ENCODE results near the gene ESYT1.
"Not testable (repeated sequence)": the region's sequence is repeated elsewhere in the genome, so short reads cannot be mapped to it uniquely, and the experiment has no call there.

The ESYT1 gene

DNA sequence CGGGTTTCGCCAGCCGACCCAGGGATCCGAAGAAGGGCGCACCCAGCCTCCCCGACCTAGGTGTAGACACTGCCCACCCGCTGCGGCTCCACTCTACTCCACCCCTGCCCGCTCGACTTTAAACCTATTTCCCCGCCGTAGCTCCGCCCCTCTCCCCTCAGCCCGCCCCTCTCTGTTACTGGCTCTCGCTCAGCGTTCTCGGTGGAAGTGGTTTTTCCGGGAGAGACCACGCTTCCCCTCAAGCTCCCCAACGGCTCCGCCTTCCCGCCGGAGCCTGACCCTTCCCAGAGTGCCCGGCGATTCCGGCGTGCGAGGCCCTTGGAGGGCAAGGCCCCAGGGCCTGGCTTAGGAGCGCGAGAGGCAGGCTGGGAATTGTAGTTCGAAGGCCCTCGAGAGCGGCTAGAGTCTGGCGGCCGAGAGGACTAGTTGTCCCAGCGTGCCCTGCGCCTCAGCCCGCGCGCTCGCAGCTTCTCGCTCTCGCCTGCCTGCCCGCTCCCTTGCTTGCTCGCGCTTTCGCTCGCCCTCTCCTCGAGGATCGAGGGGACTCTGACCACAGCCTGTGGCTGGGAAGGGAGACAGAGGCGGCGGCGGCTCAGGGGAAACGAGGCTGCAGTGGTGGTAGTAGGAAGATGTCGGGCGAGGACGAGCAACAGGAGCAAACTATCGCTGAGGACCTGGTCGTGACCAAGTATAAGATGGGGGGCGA lies 23.8 kb upstream of the ESYT1 start, which contains the start of gene PA2G4:
TSS of gene PA2G4 (plus strand) at position 451 of the 706 bp plus-strand sequence. CDS start at position 630, 179 bp downstream.
- peak; percentile 94 for DNase-seq

DNA sequence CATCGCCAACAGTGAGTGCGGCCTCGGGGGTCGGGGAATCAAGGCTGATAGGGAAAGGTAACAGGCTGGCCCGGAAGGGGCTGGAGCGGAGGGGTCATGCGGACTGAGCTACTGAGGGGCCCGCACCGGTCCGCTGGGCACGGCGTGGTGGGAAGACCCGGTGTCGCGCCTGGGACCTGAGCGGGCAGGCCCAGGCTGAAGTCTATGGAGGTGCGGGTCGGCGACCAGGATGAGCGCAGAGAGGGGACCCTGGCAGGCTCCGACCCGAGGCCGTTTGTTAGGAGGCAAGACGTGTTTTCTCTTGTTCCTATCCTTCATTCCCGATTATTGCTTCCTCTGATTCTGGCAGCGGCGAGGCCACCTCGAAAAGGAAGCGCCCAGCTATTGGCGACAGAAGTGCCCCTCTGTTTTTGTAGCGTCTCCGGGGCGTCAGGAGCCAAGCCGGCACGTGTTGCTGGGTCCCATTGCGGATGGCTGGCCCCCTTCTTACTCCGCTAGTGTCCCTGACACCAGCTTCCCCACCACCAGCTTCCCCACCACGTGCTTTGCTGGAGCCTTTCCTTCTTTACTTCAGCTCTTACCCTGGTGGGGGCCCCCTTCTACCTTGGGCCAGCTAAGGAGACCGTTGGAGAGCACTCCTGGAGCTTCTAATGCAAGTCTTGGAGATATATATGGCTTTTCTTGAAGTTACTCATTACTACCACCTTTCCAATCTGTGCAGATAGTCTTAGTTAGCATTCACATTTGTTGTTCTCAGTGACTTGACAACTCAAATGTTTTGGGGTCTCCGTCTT lies 23.1 kb upstream of the ESYT1 start:
- DNase-seq = peak; percentile 23

DNA sequence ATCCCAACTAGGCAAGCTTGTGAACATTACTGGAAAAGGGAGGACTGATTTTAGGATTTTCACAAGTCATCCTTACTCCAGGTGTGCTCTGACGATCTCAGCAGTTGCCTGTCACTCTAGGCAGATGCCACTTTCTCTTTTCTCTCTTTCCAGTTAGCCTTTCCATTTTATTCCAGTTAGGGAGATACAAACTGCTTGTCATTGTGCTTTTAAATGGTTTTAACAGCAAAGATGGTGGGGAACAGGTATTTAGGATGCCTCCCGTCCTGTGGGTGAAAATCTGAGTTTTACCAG lies 22.5 kb upstream of the ESYT1 start:
- DNase-seq = no peak

DNA sequence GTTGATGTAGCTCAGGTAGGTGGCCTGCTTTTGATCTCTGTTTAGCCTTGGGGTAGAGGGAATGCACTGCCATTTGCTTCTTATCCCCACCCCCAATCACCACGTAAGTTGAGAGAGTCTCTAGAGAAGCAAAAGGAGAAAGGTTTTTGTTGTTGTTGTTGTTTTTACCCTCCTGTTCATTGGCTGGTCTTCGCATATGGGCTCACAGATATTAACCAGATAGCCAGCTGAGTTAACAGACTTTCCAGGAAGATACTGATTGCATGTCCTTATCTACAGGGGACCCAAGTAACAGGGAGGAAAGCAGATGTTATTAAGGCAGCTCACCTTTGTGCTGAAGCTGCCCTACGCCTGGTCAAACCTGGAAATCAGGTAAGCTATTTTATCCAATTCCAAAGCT lies 20.8 kb upstream of the ESYT1 start:
- DNase-seq = no peak

DNA sequence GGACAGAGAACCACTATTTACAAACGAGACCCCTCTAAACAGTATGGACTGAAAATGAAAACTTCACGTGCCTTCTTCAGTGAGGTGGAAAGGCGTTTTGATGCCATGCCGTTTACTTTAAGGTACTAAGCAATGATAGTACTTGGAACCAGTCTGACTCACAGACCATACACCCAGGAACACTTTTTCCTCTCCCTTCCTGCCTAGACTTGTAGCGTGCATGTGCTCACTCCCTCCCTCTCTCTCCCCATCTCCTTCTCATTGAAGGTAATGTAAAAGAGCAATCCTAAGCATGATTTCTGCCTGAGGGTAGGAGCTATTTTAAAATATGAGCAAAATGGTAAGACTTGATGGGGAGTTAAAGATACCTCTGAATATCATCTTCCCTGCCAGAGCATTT lies 17.5 kb upstream of the ESYT1 start:
- no peak for DNase-seq

DNA sequence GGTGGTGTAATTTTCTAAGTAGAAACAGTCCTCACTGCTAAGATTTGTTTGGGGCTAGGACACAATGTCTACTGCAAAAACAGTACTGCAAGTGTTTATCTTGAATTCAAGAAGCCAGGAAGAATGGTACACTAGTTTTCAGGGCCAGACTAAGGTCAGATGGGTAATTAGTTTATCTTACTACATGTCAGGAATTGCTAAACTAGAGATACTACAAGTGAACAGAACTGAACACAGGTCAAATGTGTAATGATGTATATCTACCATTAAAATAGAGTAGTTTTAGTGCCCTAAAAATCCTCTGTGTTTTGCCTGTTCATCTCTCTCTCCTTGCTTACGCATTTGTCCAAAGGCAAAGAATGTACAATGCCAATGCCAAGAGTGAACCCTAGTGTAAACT lies 14.0 kb upstream of the ESYT1 start:
- DNase-seq = no peak

DNA sequence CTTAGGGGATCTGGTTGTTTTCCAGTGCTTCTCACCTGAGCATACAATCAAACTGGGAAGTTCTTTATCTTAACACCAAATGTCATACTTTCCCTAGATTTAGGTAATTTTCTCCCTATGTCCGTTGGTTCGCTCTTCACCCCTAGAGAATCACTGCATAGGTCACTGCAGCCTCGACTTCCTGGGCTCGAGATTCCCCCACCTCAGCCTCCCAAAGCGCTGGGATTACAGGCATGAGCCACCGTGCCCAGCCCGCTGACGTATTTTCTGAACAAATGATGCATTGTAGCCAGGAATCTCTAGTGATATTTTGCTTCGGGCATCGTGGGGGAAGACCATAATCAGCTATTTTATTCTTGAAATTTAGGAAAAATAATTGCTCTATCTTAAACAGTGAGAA lies 12.7 kb upstream of the ESYT1 start:
- no peak for DNase-seq

DNA sequence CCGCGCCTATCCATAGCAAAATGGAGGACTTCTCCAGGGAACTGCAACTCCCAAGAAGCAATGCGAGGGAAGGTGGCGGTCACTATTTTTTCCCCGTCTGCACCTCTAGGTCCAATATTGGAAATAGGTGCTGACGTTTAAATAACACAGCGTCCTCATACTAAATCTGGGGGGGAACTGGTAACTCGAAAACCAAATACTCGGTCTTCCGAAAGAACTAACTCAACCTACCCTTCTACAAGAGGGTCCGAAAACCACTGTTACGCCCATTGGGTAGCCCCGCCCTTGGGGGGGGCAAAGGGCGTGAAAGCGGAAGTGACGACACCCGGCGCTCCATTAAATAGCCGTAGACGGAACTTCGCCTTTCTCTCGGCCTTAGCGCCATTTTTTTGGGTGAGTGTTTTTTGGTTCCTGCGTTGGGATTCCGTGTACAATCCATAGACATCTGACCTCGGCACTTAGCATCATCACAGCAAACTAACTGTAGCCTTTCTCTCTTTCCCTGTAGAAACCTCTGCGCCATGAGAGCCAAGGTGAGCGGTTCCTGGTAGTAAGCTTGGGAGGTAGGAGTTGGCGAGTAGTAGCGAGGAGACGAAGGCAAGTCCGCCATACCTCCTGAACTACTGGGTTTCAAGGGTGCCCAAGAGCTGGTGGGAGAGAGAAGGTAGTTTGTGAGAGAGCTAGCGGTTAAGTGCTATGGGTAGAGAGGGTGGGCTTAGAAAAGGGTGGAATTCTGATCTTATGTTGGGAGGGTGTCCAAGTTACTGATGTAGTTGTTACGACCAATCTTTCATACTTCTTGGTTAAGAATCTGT lies 11.6 kb upstream of the ESYT1 start, which contains the start of gene RPL41:
TSS of gene RPL41 (plus strand) at position 367 of the 815 bp plus-strand sequence.
- DNase-seq = peak; percentile 95

DNA sequence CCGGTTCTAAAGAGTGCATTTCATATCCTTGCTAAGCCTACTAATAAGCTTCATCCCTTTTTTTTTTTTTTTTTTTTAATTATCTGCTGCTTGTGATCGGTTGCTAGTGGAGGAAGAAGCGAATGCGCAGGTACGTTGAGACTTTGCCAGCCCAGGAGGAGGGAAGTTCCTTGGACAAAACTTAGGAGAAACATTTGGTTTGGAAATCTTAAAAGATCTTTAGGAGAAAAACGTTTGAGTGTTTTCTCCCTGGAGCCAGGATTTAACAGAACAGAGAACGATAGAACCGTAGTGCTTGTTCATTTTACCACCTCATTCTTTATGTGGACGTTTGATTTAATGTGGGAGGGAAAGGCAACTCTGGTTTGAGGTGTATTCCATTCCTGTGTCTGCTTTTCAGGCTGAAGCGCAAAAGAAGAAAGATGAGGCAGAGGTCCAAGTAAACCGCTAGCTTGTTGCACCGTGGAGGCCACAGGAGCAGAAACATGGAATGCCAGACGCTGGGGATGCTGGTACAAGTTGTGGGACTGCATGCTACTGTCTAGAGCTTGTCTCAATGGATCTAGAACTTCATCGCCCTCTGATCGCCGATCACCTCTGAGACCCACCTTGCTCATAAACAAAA lies 10.9 kb upstream of the ESYT1 start:
- DNase-seq = not testable (repeated sequence)

DNA sequence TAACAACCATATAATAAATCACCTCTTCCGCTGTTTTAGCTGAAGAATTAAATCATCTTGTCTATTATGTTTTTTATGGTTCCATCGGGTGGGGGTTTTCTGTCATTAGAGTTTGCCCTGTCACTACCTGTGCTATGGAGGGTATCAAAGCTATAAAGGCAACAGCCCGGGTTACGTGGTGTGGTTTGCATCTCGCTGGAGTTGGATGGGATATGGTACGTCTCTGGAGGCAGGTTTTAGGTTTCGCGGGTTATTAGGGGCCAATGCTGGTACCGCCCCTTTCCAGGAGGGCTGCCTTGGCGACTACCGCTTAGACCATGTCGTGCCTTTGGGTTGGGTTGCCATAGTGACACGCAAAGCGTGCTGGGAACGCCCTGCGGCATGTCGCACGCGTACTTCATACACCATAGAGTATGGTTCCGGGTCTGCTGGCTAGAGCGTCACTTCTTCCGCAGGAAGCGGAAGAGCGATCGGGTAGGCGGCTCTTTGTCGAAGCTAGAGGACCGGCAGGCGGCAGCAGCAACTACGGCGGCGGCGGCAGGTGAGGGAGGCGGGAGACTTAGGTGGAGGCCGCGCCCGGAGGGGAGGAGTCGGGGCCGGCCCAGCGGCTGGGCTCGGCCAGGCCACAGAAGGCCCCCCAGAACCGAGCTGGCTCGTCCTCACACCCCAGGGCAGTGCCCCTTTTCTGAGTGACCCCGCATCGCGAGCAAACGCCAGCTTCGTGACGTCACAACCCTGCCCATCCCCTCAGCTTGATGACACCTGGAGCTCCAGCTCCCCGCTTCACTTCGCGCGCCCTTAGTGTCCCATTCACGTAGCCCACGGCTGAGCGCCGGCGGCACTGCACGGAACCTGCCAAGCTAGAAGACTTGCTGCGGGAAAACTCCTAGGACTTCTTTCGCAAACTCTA lies 10.0 kb upstream of the ESYT1 start, which contains the start of gene ZC3H10:
TSS of gene ZC3H10 (plus strand) at position 489 of the 910 bp plus-strand sequence. CDS start 2,297 bp downstream, outside the sequence.
- DNase-seq = peak; percentile 95

DNA sequence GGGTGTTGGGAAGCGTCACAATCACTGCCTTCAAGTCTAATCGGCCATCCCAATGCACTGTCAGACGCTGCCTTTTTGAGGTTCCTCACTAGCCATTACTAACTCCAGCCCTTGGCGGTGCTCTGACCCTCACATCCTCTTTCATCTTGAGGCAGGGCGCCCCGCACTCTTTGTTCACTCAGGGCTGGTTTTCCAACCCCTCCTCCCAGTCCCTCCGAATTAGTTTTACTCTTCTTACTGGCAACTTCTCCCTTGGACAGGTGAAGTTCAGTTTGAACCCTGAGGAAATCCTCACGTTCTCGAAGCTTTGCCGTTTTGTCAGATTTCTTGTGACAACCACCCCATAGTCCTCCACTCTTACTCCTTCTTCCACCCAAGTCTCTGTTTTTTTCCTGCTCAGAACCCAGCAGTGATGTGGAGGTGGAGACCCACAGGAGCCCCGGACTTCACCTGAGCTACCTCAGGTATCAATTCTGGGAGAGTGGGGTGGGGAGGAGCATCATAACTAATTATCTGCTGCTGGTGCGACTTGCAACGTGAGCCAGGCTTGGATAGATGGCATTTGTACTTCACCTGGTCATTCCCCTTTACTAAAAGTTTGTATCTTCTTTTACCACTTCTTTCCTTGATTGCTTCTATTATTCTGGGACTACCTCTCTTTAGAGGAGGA lies 9.2 kb upstream of the ESYT1 start:
- no peak for DNase-seq

DNA sequence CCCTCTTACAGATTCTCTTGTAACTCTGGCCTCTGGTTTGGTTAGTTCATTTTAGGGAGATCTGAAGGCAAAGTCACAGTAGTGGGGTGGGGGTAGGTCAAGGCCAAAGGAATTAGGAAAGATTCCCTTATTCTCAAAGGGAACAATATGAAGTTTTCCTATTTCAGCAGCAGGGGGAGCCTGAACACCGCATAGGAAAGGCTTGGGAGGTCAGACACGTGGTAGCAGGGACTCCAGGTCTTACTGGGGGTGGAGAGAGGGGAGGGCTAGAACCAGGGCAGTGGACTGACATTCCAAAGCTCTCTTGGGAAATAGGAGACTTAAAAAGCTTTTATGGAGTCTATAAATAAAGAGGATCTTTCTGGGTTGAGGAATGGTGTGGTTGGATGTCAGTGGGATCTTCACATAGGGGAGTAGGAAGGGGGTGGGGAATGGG lies 8.7 kb upstream of the ESYT1 start:
- DNase-seq = peak; percentile 61

DNA sequence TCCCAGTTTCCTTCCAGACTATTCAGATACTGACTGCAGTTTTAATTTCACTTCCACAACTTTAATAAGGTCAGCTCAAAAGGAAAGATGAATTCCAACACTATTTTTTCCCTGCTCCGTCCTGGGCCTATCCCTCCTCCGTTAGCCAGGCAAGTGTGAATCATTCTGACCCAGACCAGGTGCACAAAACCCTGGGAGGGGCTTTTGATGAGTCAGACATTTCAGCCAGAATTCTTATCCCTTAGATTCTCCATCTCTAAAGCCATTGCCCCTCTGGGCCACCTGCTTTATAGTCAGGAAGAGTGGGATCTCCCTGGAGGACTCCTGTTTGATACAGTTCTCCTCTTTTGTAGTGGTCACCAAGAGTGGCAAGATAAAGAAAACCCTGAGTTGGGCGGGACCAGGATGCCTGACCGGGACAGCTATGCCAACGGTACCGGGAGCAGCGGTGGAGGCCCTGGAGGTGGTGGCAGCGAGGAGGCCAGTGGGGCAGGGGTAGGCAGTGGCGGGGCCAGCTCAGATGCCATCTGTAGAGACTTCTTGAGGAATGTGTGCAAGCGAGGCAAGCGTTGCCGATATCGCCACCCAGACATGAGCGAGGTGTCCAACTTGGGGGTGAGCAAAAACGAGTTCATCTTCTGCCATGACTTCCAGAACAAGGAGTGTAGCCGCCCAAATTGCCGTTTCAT lies 7.8 kb upstream of the ESYT1 start:
- no peak for DNase-seq

DNA sequence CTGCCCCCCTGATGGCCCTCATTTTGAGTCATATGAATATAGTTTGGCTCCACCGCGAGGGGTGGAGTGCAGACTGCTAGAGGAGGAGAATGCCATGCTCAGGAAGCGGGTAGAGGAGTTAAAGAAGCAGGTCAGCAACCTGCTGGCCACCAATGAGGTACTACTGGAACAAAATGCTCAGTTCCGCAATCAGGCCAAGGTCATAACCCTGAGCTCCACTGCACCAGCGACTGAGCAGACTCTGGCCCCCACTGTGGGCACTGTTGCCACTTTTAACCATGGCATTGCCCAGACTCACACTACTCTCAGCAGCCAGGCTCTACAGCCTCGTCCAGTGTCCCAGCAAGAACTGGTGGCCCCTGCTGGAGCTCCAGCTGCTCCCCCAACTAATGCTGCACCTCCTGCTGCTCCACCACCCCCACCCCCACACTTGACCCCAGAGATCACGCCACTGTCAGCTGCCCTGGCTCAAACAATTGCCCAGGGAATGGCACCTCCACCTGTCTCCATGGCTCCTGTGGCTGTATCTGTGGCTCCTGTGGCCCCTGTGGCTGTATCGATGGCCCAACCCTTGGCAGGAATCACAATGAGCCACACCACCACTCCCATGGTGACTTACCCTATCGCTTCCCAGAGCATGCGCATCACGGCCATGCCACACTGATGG lies 6.7 kb upstream of the ESYT1 start:
- no peak for DNase-seq

DNA sequence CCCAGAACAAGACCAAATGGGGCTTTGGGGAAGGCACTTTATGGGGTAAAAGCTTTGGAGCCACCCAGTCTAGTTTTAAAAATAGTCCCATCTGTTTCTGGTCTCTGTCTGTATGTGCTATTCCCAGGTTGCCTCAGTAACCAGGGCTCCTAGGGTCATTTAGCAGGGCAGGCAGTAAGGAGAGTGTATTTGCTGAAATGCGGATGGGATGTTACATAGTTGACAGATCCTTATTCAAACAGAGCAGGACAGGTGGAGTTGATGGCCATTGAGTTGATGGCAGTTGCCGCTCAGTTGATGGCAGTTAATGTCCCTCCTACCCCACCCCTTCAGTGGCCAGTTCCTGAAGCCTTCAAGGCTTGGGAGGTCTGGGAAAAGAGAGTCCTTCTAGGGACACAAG lies 5.4 kb upstream of the ESYT1 start:
- DNase-seq = no peak

DNA sequence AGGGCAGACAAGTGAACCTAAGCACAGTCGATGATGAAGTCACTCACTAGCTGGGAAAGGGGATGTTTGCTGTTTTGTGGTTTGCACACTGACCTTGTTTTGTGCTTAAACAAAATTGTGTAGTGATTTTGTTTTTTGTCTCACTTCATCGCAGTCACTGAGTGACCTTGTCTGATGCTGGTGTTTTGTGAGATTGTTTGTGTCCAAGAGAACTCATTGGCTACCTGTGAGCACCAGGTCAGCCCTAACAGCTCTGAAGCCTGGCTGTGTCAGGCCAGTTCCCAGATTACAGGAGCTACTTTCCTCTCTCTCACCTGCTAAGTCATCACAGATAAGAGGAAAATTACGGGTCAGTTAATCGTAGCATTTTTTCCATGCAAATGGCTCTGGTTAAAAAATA lies 3.9 kb upstream of the ESYT1 start:
- no peak for DNase-seq

DNA sequence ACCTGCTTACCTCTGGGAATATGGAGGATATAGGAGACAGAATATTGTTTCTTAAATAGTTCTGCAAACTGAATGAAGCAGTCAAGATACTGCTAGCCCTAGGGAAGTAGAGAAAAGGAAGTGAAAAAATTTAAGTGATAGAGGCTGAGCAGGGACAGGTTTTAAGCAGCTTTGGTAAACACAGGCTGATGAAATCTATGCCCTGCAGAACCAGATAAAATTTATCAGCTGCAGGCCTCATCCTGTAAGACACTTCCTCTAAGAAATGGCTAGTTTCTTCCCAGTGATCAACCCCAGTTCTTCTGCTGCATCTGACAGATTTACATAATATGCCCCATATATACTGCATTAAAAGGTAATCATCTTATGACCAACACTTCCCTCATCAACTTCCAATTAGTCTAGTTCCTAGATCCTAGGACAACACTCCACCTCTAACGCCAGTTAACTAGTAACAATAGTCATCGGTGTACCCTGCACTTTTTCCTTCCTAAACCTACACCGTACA lies 1.3 kb upstream of the ESYT1 start:
- DNase-seq = no peak

DNA sequence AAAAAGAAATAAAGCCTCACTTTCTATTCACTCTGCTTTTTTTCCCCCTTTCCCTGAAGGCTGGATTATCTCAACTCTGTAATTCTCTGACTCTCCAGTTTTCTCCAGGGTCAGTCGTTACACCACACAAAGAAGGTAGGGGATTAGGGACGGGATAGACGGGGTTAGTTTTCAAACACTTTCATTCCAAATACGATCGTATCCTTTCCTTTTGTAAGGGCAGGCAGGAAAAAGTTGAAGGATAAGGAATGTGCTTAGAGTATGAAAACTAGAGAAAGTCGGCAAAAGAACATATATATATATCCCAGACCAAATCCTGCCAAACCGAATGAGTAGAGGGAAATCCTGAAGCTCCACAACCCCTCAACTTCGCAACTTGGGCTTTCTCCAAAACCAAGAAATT lies 581 bp upstream of the ESYT1 start:
- DNase-seq = no peak

DNA sequence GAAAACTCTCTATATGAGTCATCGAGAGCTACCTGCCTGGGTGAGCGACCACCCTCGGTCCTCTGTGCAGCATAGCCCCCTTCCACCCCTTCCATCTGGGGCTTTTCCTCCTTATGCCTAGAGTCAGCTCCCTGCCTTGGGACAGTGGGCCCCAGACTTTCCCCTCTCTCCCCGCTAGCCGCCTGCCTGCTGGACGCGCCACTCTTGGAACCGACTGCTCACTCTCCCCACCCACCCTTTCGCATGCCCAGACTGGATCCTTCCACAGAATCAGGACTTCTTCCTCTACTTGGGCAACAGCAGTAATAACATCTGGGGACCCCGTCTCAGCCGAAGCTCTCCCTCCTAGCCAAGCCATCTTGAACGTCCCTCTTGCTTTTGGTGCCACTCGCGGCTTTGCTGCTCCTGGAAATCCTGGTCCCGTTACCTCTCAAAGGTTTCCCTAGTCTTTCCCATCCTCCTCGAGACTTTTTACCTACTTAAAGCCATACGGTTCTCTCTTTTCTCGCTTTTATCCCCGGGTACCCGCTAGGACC lies 671 bp downstream of the ESYT1 start:
- no peak for DNase-seq

Measured in activated CD8-positive, alpha-beta memory T cell treated with anti-CD3 and anti-CD28 coated beads, Interleukin-2, amount 50 U/mL, for 4 hours (primary cell).